ENCODE measurements around the gene PERCC1. TPM values are rescaled to one million over a fixed set of nuclear protein-coding genes. Genes with fewer than 3 reads are reported as not detected.
"Not testable (repeated sequence)": the region's sequence is repeated elsewhere in the genome, so short reads cannot be mapped to it uniquely, and the experiment has no call there.

PERCC1 gene
- total and polyA plus RNA-seq, 2 donors = not detected

DNA sequence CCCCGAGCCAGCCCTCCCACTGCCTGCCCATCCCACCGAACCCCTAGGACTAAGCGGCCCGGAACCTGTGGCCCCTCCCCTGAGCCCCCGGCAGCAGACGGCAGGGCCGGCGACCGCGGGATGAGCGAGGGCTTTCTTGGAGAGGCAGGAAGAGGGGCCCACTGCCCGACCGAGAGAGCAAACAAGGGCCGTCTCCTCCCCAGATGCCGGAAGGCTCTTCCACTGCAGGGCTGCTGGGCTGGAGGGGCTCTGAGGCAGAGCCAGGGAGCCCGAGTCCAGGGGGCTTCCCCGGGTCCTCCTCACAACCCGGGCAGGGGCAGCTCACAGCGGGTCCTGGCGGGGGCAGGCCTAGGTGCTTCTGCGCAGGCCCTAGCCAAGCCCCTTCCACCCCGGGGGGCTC, 2.9 kb downstream of the PERCC1 start:
- H3K4me3 ChIP-seq (ENCODE audit: low read depth, low read length) = no peak overlapping the region
- no peak for DNase-seq (ENCODE audit: extremely low spot score)
- no peaks in the 10 kb centered on the region for H3K4me1 ChIP-seq (ENCODE audit: insufficient read depth)
- H3K27ac ChIP-seq (ENCODE audit: low read depth) = no peak overlapping the region
- no peaks in the 10 kb centered on the region for H3K36me3 ChIP-seq (ENCODE audit: insufficient read depth)
- 38% methylated on average over 22 of the region's 22 CpGs for WGBS

DNA sequence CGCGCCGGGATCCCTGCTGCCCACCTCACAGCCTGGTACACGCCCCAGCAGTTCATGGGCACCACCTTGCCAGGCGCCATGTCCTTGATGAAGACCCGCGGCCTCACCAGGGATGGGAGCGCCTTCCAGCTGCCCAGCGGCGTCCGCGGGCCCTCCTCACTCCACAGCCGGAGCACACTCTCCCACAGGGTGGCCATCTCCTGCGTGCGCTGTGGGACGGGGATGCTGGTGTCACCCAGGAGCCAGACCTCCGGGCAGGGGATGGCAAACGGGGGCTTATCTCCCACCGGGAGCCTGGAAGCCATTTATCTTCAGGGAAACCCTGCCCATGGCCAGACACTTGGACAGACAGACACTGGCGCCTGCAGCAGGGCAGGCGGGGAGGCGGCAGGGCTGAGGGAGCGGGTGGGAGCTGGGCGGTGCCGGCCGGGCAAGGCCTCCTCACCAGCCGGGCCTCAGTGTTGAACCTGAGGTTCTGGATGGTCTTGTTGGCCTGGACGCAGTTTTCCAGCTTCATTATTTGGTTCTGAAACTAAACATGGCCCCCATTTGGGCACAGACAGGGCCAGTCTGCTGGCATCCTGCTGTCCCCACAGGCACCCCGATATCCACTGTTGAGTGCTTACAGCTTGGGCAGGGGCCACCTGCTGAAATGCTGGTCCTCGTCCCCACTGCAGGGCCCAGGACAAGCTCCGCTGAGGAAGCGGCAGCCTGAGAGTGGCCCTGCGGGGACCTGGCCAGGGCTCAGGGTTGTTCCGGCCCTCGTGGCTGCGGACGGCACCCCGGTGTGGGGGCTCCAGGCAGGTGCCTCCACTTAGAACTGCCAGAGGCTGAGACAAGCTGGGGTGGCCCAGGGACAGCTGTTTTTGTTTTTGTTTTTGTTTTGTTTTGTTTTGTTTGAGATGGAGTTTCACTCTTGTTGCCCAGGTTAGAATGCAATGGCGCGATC, 4.0 kb downstream of the PERCC1 start:
- no peaks in the 10 kb centered on the region for H3K4me1 ChIP-seq (ENCODE audit: insufficient read depth)
- H3K36me3 ChIP-seq (ENCODE audit: insufficient read depth) = no peaks in the 10 kb centered on the region
- no peak overlapping the region for H3K4me3 ChIP-seq (ENCODE audit: low read depth, low read length)
- no peak for DNase-seq (ENCODE audit: extremely low spot score)
- no peak overlapping the region for H3K27ac ChIP-seq (ENCODE audit: low read depth)
- WGBS = 93% methylated on average over 40 of the region's 40 CpGs

DNA sequence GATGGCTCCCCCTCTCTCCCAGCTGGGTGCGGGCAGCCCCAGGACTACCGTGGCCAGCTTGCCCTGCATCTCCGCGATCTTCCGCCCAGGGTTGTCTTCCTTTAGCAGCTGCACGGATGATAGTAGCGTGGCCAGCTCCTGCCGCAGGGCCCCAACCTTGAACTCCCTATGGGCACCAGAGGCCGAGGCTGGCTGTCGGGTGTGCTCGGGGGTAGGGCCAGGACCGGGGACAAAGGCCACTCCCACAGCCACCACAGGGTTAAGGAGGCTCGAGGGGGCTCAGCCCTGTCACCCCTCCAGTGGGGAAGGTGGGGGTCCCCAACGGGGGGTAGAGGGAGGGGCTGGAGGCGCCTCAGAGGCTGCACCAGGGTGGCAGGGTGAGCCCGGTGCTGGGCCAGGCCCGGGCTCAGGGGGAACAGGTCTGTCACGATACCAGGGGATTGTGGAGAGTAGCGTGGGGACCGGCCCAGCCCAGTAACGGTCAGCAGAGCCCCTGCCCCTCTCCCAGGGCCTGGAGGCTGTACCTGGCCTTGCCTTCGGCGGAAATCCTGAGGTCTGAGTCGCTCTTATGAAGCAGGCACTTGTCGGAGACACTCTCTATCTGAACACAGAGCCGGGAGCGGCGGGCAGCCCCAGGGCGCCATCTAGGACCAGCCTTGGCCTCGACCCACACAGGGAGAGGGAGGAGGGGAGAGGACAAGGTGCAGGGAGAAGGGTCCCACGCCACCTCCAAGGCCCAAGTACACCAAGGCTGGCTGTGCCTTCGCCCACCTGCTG, 5.2 kb downstream of the PERCC1 start:
- H3K4me1 ChIP-seq (ENCODE audit: insufficient read depth) = no peaks in the 10 kb centered on the region
- H3K27ac ChIP-seq (ENCODE audit: low read depth) = no peak overlapping the region
- no peaks in the 10 kb centered on the region for H3K36me3 ChIP-seq (ENCODE audit: insufficient read depth)
- no peak overlapping the region for H3K4me3 ChIP-seq (ENCODE audit: low read depth, low read length)
- WGBS = 84% methylated on average over 32 of the region's 32 CpGs
- DNase-seq (ENCODE audit: extremely low spot score) = no peak

DNA sequence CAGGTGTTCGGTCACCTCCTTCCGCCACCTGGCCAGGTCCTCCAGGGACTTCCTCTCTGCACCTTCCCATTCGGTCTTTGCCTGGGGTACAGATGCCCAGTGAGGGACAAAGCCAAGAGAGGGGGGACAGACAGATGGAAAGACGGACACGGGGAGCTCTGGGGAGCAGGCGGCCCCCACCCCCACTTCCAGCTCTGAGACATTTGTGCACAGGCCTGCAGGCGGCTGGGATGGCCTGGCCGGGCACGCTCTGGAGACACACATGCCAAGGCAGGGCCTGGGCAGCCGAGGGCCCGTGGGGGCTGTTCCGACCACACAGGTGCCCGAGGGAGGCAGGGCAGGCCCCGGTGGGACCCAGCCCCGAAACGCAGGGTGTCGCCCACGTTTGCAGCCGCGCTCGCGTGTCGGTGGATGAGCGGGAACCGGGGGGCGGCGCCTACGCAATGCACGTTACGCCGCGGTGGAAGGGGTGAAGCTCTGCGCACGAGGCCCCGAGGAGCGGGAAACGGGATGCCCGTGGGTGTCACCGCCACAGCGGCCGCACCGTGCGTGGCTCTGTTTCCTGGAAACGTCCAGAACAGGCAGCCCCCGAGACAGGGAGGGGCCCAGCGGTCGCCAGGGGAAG, 6.0 kb downstream of the PERCC1 start:
- no peak overlapping the region for H3K4me3 ChIP-seq (ENCODE audit: low read depth, low read length)
- 91% methylated on average over 47 of the region's 47 CpGs for WGBS
- no peaks in the 10 kb centered on the region for H3K4me1 ChIP-seq (ENCODE audit: insufficient read depth)
- no peak overlapping the region for H3K27ac ChIP-seq (ENCODE audit: low read depth)
- DNase-seq (ENCODE audit: extremely low spot score) = no peak
- no peaks in the 10 kb centered on the region for H3K36me3 ChIP-seq (ENCODE audit: insufficient read depth)

DNA sequence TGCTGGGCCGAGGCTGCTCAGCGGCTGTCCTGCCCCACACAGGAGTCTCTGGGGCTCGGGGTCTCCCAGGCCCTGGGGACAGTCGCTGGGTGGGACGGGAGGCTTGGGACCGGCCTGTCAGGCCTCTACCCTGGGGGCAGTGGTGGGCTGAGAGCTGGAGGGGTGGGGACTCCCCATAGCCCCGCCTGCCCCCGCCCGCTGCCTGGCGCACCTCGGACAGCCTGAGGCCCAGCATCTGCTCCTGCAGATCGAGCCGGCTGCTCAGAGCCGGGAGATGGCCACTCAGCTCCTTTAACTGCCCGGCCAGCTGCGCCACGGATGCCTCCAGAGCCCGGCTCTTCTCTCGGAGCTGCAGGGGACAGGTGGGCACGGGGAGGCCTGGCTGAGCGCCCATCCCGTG, 6.7 kb downstream of the PERCC1 start:
- H3K4me3 ChIP-seq (ENCODE audit: low read depth, low read length) = no peak overlapping the region
- no peak for DNase-seq (ENCODE audit: extremely low spot score)
- 84% methylated on average over 22 of the region's 22 CpGs for WGBS
- H3K27ac ChIP-seq (ENCODE audit: low read depth) = no peak overlapping the region
- no peaks in the 10 kb centered on the region for H3K4me1 ChIP-seq (ENCODE audit: insufficient read depth)
- H3K36me3 ChIP-seq (ENCODE audit: insufficient read depth) = no peaks in the 10 kb centered on the region

DNA sequence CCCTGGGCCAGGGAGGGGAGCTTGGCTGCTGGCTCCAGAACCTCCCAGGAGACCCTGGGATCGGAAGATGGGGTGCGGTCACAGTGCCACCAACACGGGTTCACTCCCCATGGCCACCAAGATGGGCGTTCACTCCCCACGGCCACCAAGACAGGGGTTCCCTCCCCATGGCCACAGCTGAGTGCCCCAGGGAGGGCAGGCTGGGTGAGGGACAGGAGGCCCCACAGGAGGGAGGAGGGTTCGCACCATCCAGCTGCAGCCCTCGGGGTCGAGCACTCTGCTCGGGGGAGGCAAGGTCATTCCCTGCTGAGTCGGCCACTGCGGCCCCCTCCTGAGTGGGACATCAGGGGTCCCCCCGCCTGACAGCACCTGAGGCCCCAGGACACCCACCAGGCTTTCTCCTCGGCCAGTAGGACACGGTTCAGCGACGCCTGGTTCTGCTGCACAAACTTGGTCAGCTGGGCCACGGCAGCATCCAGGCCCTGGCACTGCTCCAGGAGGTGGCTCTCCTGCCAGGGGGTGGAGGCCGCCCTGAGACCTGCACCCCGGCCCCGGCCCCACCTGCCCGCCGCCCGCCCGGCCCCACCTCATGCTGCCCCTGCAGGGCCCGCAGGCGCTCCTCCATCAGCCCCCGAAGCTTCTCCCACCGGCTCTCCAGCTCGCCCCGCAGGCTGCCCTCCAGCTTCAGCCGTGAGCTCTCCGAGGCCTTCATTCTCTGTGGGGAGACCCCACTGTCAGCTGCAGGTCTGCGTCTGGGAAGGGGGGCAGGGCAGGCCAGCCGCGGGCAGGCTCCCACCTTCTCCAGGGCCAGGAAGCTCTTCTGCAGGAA, 7.6 kb downstream of the PERCC1 start:
- no peaks in the 10 kb centered on the region for H3K4me1 ChIP-seq (ENCODE audit: insufficient read depth)
- 83% methylated on average over 35 of the region's 35 CpGs for WGBS
- no peaks in the 10 kb centered on the region for H3K36me3 ChIP-seq (ENCODE audit: insufficient read depth)
- no peak for DNase-seq (ENCODE audit: extremely low spot score)
- H3K4me3 ChIP-seq (ENCODE audit: low read depth, low read length) = no peak overlapping the region
- no peak overlapping the region for H3K27ac ChIP-seq (ENCODE audit: low read depth)

DNA sequence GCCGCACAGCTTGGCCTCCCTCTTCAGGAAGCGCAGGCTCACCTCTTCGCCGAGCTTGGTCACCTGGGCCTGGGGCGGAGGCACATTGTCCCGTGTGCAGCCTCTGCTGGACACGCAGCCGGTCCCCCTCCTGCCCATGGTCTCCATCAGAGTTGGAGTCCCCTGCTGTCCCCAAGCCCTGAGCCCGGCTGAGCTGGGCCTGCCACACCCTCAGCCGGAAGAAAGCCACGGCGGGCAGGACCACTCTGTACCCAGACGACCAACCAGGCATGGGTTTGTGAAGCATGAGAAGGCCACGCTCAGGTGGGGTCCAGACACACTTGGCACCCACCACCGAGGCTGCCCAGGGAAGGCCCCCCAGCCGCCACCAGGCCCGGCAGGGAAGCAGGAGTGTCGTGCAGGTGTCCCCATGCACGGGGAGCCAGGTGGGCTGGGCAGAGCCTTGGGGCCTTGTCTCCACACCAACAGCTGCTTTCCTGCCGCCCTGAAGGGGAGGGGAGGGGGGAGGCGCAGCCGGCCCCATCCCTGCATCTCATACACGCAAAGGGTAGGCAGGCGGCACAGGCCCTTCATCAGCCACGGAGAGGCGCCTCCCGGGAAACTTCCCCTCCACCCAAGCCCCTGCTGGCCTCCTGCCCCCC, 8.3 kb downstream of the PERCC1 start:
- no peaks in the 10 kb centered on the region for H3K4me1 ChIP-seq (ENCODE audit: insufficient read depth)
- 90% methylated on average over 27 of the region's 27 CpGs for WGBS
- H3K4me3 ChIP-seq (ENCODE audit: low read depth, low read length) = no peak overlapping the region
- no peak overlapping the region for H3K27ac ChIP-seq (ENCODE audit: low read depth)
- no peak for DNase-seq (ENCODE audit: extremely low spot score)
- H3K36me3 ChIP-seq (ENCODE audit: insufficient read depth) = no peaks in the 10 kb centered on the region

DNA sequence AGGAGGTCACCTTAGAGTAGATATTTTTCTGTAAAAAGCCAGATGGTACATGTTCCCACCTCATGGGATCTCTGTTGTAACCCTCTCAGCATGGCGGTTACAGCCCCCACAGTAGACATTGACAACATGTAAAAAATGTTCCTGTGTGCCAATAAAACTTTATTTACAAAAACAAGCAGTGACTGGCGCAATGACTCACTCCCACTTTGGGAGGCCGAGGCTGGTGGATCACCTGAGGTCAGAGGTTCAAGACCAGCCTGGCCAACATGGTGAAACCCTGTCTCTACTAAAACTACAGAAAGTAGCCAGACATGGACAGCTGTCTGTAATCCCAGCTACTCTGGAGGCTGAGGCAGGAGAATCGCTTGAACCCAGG, 8.8 kb downstream of the PERCC1 start:
- not testable (repeated sequence) for H3K4me1 ChIP-seq (ENCODE audit: insufficient read depth); H3K27ac ChIP-seq (ENCODE audit: low read depth); H3K36me3 ChIP-seq (ENCODE audit: insufficient read depth); H3K4me3 ChIP-seq (ENCODE audit: low read depth, low read length); DNase-seq (ENCODE audit: extremely low spot score)
- WGBS = 91% methylated on average over 4 of the region's 4 CpGs

DNA sequence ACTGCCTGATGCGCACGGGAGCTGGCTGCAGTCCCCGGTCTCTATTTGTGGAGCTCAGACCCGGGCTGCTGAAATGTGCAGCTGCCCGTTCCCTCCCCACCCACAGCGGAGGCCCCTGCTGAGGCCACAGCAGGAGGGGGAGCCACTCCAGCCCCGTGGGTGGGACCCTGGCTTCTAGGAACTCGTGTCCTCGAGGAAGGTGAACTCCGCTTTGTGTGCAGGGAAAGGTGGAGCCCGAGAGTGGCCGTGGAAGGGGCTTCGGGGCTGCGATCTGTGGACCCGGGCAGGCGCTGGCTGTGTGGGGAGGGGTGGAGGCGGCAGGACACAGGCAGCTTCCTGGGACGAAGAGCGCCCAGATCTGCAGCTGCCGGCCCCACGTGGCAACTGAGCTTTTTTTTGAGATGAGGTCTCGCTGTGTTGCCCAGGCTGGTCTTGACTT, 10.5 kb downstream of the PERCC1 start:
- WGBS = 70% methylated on average over 22 of the region's 22 CpGs
- no peak for DNase-seq (ENCODE audit: extremely low spot score)
- no peak overlapping the region for H3K4me3 ChIP-seq (ENCODE audit: low read depth, low read length)
- H3K36me3 ChIP-seq (ENCODE audit: insufficient read depth) = no peaks in the 10 kb centered on the region
- H3K4me1 ChIP-seq (ENCODE audit: insufficient read depth) = no peaks in the 10 kb centered on the region
- H3K27ac ChIP-seq (ENCODE audit: low read depth) = no peak overlapping the region

DNA sequence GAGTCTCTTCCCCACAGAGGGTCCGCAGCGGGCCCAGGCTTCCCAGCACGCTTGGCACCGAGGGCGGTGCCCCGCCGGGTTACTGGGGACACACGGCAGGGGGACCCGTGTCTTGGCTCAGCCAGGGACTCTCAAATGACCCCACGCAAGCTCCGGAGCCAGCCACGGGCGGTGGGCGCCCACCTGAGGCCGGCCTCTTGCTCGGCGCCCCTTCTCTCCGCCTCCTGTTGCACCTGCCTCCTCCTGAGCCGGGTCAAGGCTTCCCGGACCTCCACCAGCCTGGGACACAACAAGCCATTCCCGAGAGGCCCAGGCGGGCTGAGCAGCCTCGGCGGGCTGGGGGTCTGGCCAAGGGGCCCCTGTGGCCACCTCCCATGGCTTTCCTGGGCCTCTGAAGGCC, 11.8 kb downstream of the PERCC1 start:
- 82% methylated on average over 24 of the region's 24 CpGs for WGBS
- Histone ChIP-seq H3K4me1 (ENCODE audit: insufficient read depth) (no peaks in the 10 kb centered on the region), H3K36me3 (ENCODE audit: insufficient read depth) (no peaks in the 10 kb centered on the region), H3K27ac (ENCODE audit: low read depth) (no peak overlapping the region), H3K4me3 (ENCODE audit: low read depth, low read length) (no peak overlapping the region)
- no peak for DNase-seq (ENCODE audit: extremely low spot score)

DNA sequence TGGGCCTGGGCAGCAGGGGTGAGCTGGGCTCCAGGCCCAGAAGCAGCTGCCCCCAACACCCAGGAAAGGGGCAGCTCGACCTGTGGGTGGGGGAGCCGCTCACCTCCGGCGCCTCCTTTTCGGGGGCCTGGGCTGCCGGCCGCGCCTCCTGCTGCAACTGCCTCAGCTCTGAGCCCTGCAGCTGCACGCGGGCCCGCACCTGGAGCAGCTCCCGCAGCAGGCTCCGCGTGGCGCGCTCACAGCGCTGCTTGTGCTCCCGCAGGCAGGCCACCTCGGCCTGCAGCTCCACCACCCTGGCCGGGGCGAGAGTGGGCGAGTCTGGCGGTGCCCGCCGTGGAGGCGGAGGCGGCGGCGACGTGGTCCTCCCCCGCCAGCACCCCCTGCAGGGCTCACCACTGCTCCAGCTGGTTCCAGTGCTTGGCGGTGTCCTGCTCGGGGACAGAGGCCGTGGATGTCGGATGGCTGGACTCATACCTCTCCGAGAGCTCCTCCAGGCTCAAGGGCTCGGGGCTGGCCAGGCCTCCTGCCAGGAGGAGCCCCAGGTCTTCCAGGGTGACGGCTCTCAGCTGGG, 12.6 kb downstream of the PERCC1 start:
- Histone ChIP-seq H3K4me3 (ENCODE audit: low read depth, low read length) (no peak overlapping the region), H3K4me1 (ENCODE audit: insufficient read depth) (no peaks in the 10 kb centered on the region), H3K27ac (ENCODE audit: low read depth) (no peak overlapping the region), H3K36me3 (ENCODE audit: insufficient read depth) (peaks cover under 1% of the 10 kb centered on the region)
- no peak for DNase-seq (ENCODE audit: extremely low spot score)
- WGBS = 75% methylated on average over 38 of the region's 38 CpGs

DNA sequence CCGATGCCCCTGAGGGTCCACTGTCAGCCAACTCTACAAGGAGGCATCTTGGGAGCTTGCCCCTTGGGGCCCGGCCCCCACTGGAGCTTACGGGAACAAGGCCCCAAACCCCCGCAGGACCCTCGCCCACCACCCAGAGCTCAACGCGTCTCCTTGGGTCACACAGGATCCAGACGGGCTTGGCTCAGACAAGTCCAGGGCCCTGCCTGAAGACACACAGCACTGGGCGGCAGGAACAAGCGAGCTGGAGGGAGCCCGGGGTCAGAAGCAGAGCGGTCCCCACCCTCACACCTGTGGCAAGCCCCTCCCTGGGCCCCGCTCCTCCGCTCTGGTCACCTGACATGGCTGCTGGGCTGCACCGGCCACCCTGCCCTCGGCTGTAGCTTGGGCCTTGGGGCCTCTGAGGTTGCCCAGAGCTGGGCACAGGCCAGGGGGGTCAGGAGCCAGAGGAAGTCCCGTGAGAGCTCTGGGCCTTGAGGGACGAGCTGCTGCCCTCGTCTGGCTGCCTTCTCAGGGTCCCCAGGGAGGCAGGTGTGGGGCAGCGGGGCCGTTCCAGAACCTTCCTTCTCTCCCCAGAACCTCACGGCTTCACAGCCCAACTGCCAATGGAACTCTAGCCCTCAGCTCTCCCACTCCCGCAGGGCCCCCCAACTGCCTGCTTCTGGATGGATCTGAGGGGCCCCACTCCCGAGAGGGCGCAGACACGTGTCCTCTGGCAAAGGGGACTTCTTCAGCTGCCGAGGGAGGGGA, 13.3 kb downstream of the PERCC1 start, which contains the start of gene CCDC154:
Gene CCDC154, minus strand, starts transcription at position 577 of the 750 bp plus-strand sequence. Its CDS starts 234 bp downstream, at position 343.
- Histone ChIP-seq H3K4me1 (ENCODE audit: insufficient read depth) (no peaks in the 10 kb centered on the region), H3K27ac (ENCODE audit: low read depth) (no peak within 1 kb of the TSS), H3K4me3 (ENCODE audit: low read depth, low read length) (no peak within 1 kb of the TSS), H3K36me3 (ENCODE audit: insufficient read depth) (peaks cover 2% of the 10 kb centered on the region)
- WGBS = 71% methylated on average over 27 of the region's 27 CpGs
- no peak for DNase-seq (ENCODE audit: extremely low spot score)

Data from urinary bladder (tissue), 4 donors.